Coronary artery (tissue), 2 donors: ENCODE data around the gene CD63.
A peak's percentile ranks its signal among the peaks of the same experiment; 100 is the strongest.

Experiments
- DNase-seq: peaks from one replicate; pipeline ENCODE4 v3.0.0-alpha.2; 2017; ENCODE audit warnings: low spot score
- H3K27ac ChIP-seq, 2 donors: fragments of 200-600 bp; sonication (generic); one replicate each; pipeline ENCODE4 v1.5.1; 2016 to 2019
- H3K4me3 ChIP-seq: fragments of 200-600 bp; sonication (generic); 2 replicates; pipeline ENCODE4 v1.5.1; 2016; ENCODE audit warnings: mild to moderate bottlenecking, moderate library complexity
- CTCF ChIP-seq: fragments of 200-600 bp; sonication (generic); IDR thresholded peaks from one replicate; pipeline ENCODE4 v1.5.1; 2019; ENCODE audit warnings: antibody characterized with exemption

The CD63 gene

GRCh38 chr12:55698241-55698955, 30.4 kb downstream of the CD63 start:
- Histone ChIP-seq H3K4me3 (no peak overlapping the region), H3K27ac (peak overlapping the region in 1 of 2 donors; percentile 11)
- TF ChIP-seq CTCF: no peak
- no peak for DNase-seq

GRCh38 chr12:55697686-55698085, 31.1 kb downstream of the CD63 start:
- Histone ChIP-seq H3K4me3 (no peak overlapping the region), H3K27ac (no peak overlapping the region)
- no peak for TF ChIP-seq CTCF
- no peak for DNase-seq

GRCh38 chr12:55696796-55697462, 31.9 kb downstream of the CD63 start:
- no peak for TF ChIP-seq CTCF
- Histone ChIP-seq H3K27ac (no peak overlapping the region), H3K4me3 (no peak overlapping the region)
- DNase-seq: no peak

- no peak overlapping the region for H3K4me3 ChIP-seq
- H3K27ac ChIP-seq: no peak overlapping the region
- no peak for DNase-seq
- TF ChIP-seq CTCF: no peak
Observed at GRCh38 chr12:55696141-55696540, 32.7 kb downstream of the CD63 start.

GRCh38 chr12:55695349-55695748, 33.5 kb downstream of the CD63 start:
- no peak for DNase-seq
- H3K27ac ChIP-seq: no peak overlapping the region
- no peak overlapping the region for H3K4me3 ChIP-seq
- no peak for TF ChIP-seq CTCF

GRCh38 chr12:55694651-55695050, 34.2 kb downstream of the CD63 start:
- TF ChIP-seq CTCF: no peak
- no peak for DNase-seq
- H3K4me3 ChIP-seq: no peak overlapping the region
- H3K27ac ChIP-seq: peak overlapping the region in 1 of 2 donors; percentile 7

GRCh38 chr12:55694188-55694515, 34.7 kb downstream of the CD63 start:
- TF ChIP-seq CTCF: no peak
- Histone ChIP-seq H3K4me3 (no peak overlapping the region), H3K27ac (peak overlapping the region in 1 of 2 donors; percentile 7)
- DNase-seq: no peak
